Calu3 (cell line): Measurements from ENCODE around the gene HAUS8. TPM values are rescaled to one million over a fixed set of nuclear protein-coding genes. Genes with fewer than 3 reads are reported as not detected.

Experiments used
- BruUV-seq: library from RNA; stranded (reverse); fragments of 400-500 nt; replicated peaks from 2 replicates; lab custom pipeline; 2021; lab: Mats Ljungman, UMichigan
- CTCF ChIA-PET: fragments of 300-600 bp; sonication (Branson Sonifier 250); formaldehyde crosslinking; loops from one replicate; lab custom pipeline; 2022; ENCODE audit warnings: antibody characterized with exemption; lab: Charles Lee
- DNase-seq: peaks from one replicate; pipeline ENCODE4 v3.0.0; 2022
- H3K27ac Mint-ChIP-seq: one replicate; pipeline ENCODE4 v1.8.0; 2022; ENCODE audit warnings: mixed read lengths; ENCODE audit not compliant: unreplicated experiment
- H3K27me3 Mint-ChIP-seq: one replicate; pipeline ENCODE4 v1.8.0; 2022; ENCODE audit warnings: mixed read lengths; ENCODE audit not compliant: unreplicated experiment
- H3K36me3 Mint-ChIP-seq: one replicate; pipeline ENCODE4 v1.8.0; 2022; ENCODE audit warnings: mild to moderate bottlenecking, moderate library complexity, mixed read lengths; ENCODE audit not compliant: insufficient read depth, unreplicated experiment
- H3K4me1 Mint-ChIP-seq: one replicate; pipeline ENCODE4 v1.8.0; 2022; ENCODE audit warnings: mild to moderate bottlenecking, low read depth, mixed read lengths; ENCODE audit not compliant: unreplicated experiment
- H3K4me3 Mint-ChIP-seq: one replicate; pipeline ENCODE4 v1.8.0; 2022; ENCODE audit warnings: mild to moderate bottlenecking, low read depth, moderate library complexity, mixed read lengths; ENCODE audit not compliant: unreplicated experiment
- H3K9me3 Mint-ChIP-seq: one replicate; pipeline ENCODE4 v1.8.0; 2022; ENCODE audit warnings: low read depth, mixed read lengths; ENCODE audit not compliant: unreplicated experiment
- CTCF ChIP-seq: fragments of 200-600 bp; IDR thresholded peaks from one replicate; pipeline ENCODE4 v1.8.0; 2022; ENCODE audit warnings: antibody characterized with exemption; ENCODE audit not compliant: unreplicated experiment
- intact Hi-C: fragments of 100-400 bp; cut with micrococcal nuclease; formaldehyde crosslinking; loops from one replicate; pipeline ENCODE4 v1.10.0; 2022; ENCODE audit not compliant: unreplicated experiment
- total RNA-seq: library from RNA; stranded (reverse); gene quantifications from 2 replicates; pipeline ENCODE4 v1.2.3, GENCODE V29; 2022

HAUS8 gene
- total RNA-seq, 1 experiment from 2014 or later = 20.5 TPM

- TF ChIP-seq CTCF = no peak
- peaks cover 10% of the 10 kb centered on the region for H3K4me1 Mint-ChIP-seq
- no peaks in the 10 kb centered on the region for H3K27me3 Mint-ChIP-seq
- H3K9me3 Mint-ChIP-seq = no peaks in the 10 kb centered on the region
- no peak for DNase-seq
- intact Hi-C loops = no loop called here
- H3K36me3 Mint-ChIP-seq = peaks cover 6% of the 10 kb centered on the region
- CTCF ChIA-PET = interaction anchor here (0.5 kb wide), 1 partner anchor 320 kb away, joined by 3 read pairs; no protein-coding TSS in a partner anchor
- H3K4me3 Mint-ChIP-seq = no peak overlapping the region
- no TSS peak for BruUV-seq
- no peak overlapping the region for H3K27ac Mint-ChIP-seq
These were observed 35.3 kb upstream of the HAUS8 start for GRCh38 chr19:17110599-17110966.

- TF ChIP-seq CTCF = no peak
- peaks cover 10% of the 10 kb centered on the region for H3K4me1 Mint-ChIP-seq
- BruUV-seq = no TSS peak
- no peak overlapping the region for H3K27ac Mint-ChIP-seq
- no peaks in the 10 kb centered on the region for H3K9me3 Mint-ChIP-seq
- no peak for DNase-seq
- peaks cover 7% of the 10 kb centered on the region for H3K36me3 Mint-ChIP-seq
- no peak overlapping the region for H3K4me3 Mint-ChIP-seq
- no peaks in the 10 kb centered on the region for H3K27me3 Mint-ChIP-seq
- CTCF ChIA-PET = interaction anchor here (0.5 kb wide), 1 partner anchor 320 kb away, joined by 3 read pairs; no protein-coding TSS in a partner anchor
- intact Hi-C loops = no loop called here
These were observed 34.8 kb upstream of the HAUS8 start for GRCh38 chr19:17109962-17110598.

GRCh38 chr19:17109300-17109699 lies 34.0 kb upstream of the HAUS8 start:
- no peak overlapping the region for H3K4me3 Mint-ChIP-seq
- no peak overlapping the region for H3K27ac Mint-ChIP-seq
- no peak for DNase-seq
- CTCF ChIA-PET = no interaction called here
- H3K36me3 Mint-ChIP-seq = peaks cover 12% of the 10 kb centered on the region
- no TSS peak for BruUV-seq
- no peaks in the 10 kb centered on the region for H3K9me3 Mint-ChIP-seq
- TF ChIP-seq CTCF = no peak
- intact Hi-C loops = no loop called here
- H3K27me3 Mint-ChIP-seq = no peaks in the 10 kb centered on the region
- peaks cover 10% of the 10 kb centered on the region for H3K4me1 Mint-ChIP-seq

GRCh38 chr19:17108453-17108784 lies 33.2 kb upstream of the HAUS8 start:
- Mint-ChIP-seq H3K27ac (no peak overlapping the region), H3K9me3 (no peaks in the 10 kb centered on the region), H3K36me3 (peaks cover 14% of the 10 kb centered on the region), H3K4me1 (peaks cover 10% of the 10 kb centered on the region), H3K4me3 (no peak overlapping the region), H3K27me3 (no peaks in the 10 kb centered on the region)
- no peak for DNase-seq
- intact Hi-C loops = no loop called here
- no peak for TF ChIP-seq CTCF
- CTCF ChIA-PET = interaction anchor here (0.6 kb wide), 2 partner anchors 10 to 148 kb away, joined by 3 to 7 read pairs; no protein-coding TSS in a partner anchor
- BruUV-seq = no TSS peak
